Smooth muscle cell (in vitro differentiated cells): ENCODE data around the gene ABCG4. TPM values are rescaled to one million over a fixed set of nuclear protein-coding genes. Genes with fewer than 3 reads are reported as not detected.

ENCODE experiments used
- DNase-seq: peaks from one replicate; lab custom pipeline; 2025; ENCODE audit not compliant: unreplicated experiment; lab: John Stamatoyannopoulos, UW
- H2AFZ ChIP-seq: fragments of 200-600 bp; sonication (generic); 2 replicates; pipeline ENCODE4 v1.6.0; 2016; ENCODE audit warnings: antibody characterized with exemption, low read depth, mild to moderate bottlenecking
- H3F3A ChIP-seq: fragments of 200-600 bp; sonication (generic); 2 replicates; pipeline ENCODE4 v1.6.0; 2017; ENCODE audit warnings: antibody characterized with exemption, low read depth
- H3K27ac ChIP-seq: fragments of 200-600 bp; sonication (generic); 2 replicates; pipeline ENCODE4 v1.5.1; 2016; ENCODE audit warnings: low read depth, mild to moderate bottlenecking
- H3K27me3 ChIP-seq: fragments of 200-600 bp; sonication (generic); 2 replicates; pipeline ENCODE4 v1.6.1; 2016; ENCODE audit warnings: low read depth, mild to moderate bottlenecking
- H3K36me3 ChIP-seq: fragments of 200-600 bp; sonication (generic); 2 replicates; pipeline ENCODE4 v1.5.1; 2016; ENCODE audit warnings: low read depth
- H3K4me1 ChIP-seq: fragments of 200-600 bp; sonication (generic); 2 replicates; pipeline ENCODE4 v1.5.1; 2016; ENCODE audit warnings: low read depth
- H3K4me2 ChIP-seq: fragments of 200-600 bp; sonication (generic); 2 replicates; pipeline ENCODE4 v1.6.0; 2016; ENCODE audit warnings: mild to moderate bottlenecking
- H3K4me3 ChIP-seq: fragments of 200-600 bp; sonication (generic); 2 replicates; pipeline ENCODE4 v1.5.1; 2016; ENCODE audit warnings: mild to moderate bottlenecking
- H3K79me2 ChIP-seq: fragments of 200-600 bp; sonication (generic); 2 replicates; pipeline ENCODE4 v1.6.0; 2016; ENCODE audit warnings: low read depth, mild to moderate bottlenecking
- H3K9ac ChIP-seq: fragments of 200-600 bp; sonication (generic); 2 replicates; pipeline ENCODE4 v1.6.0; 2016; ENCODE audit warnings: low read depth
- H3K9me3 ChIP-seq: fragments of 200-600 bp; sonication (generic); replicated peaks from 2 replicates; pipeline ENCODE4 v1.5.1; 2016; ENCODE audit warnings: low read depth
- H4K20me1 ChIP-seq: fragments of 200-600 bp; sonication (generic); 2 replicates; pipeline ENCODE4 v1.6.0; 2016; ENCODE audit warnings: low read depth
- WGBS: methylation state at CpG from one replicate; pipeline ENCODE4 v1.1.7; 2016; ENCODE audit warnings: low lambda C conversion rate; 5-methylcytosine and 5-hydroxymethylcytosine counted together
- polyA plus RNA-seq: library from polyadenylated mRNA; unstranded; fragments of >200 nt; fragmentation: Nextera tagmentation; extraction: Ambion mirVana; gene quantifications from 2 replicates; pipeline ENCODE4 v1.2.1, GENCODE V29; 2016
- total RNA-seq: library from RNA; depleted of rRNA; stranded (reverse); fragments of >200 nt; gene quantifications from 2 replicates; pipeline ENCODE4 v1.2.3, GENCODE V29; 2014
- TF ChIP-seq, protein P1 (sequence below): fragments of 200-600 bp; sonication (generic); IDR thresholded peaks from 2 replicates; pipeline ENCODE4 v1.5.1; 2017; ENCODE audit warnings: borderline replicate concordance, mild to moderate bottlenecking, antibody characterized with exemption; ENCODE audit not compliant: insufficient read depth, poor library complexity, severe bottlenecking

Gene ABCG4
- total and polyA plus RNA-seq, 2 experiments from 2014 or later, result 0.85 to 2.1 TPM

GRCh38 chr11:119106564-119107537 lies 42.0 kb upstream of the ABCG4 start, which contains the start of gene C2CD2L:
TSS of gene C2CD2L (plus strand) at chr11:119107344. CDS start at chr11:119107742, 398 bp downstream.
- no peaks in the 10 kb centered on the region for H3K36me3 ChIP-seq
- H3K79me2 ChIP-seq, result no peaks in the 10 kb centered on the region
- H2AFZ ChIP-seq, result peak within 1 kb of the TSS; percentile 88
- TF ChIP-seq, protein P1, sequence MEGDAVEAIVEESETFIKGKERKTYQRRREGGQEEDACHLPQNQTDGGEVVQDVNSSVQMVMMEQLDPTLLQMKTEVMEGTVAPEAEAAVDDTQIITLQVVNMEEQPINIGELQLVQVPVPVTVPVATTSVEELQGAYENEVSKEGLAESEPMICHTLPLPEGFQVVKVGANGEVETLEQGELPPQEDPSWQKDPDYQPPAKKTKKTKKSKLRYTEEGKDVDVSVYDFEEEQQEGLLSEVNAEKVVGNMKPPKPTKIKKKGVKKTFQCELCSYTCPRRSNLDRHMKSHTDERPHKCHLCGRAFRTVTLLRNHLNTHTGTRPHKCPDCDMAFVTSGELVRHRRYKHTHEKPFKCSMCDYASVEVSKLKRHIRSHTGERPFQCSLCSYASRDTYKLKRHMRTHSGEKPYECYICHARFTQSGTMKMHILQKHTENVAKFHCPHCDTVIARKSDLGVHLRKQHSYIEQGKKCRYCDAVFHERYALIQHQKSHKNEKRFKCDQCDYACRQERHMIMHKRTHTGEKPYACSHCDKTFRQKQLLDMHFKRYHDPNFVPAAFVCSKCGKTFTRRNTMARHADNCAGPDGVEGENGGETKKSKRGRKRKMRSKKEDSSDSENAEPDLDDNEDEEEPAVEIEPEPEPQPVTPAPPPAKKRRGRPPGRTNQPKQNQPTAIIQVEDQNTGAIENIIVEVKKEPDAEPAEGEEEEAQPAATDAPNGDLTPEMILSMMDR, result no peak
- H3K27me3 ChIP-seq, result no peaks in the 10 kb centered on the region
- peaks cover 9% of the 10 kb centered on the region for H3F3A ChIP-seq
- 4% methylated on average over 42 of the region's 49 CpGs for WGBS
- H3K9me3 ChIP-seq, result no peaks in the 10 kb centered on the region
- peak within 1 kb of the TSS; percentile 63 for H3K27ac ChIP-seq
- H4K20me1 ChIP-seq, result peaks cover 8% of the 10 kb centered on the region
- H3K4me2 ChIP-seq, result peak within 1 kb of the TSS; percentile 95
- DNase-seq, result peak; percentile 72
- H3K4me1 ChIP-seq, result peaks cover 14% of the 10 kb centered on the region
- peak within 1 kb of the TSS; percentile 87 for H3K9ac ChIP-seq
- peak within 1 kb of the TSS; percentile 85 for H3K4me3 ChIP-seq

DNA sequence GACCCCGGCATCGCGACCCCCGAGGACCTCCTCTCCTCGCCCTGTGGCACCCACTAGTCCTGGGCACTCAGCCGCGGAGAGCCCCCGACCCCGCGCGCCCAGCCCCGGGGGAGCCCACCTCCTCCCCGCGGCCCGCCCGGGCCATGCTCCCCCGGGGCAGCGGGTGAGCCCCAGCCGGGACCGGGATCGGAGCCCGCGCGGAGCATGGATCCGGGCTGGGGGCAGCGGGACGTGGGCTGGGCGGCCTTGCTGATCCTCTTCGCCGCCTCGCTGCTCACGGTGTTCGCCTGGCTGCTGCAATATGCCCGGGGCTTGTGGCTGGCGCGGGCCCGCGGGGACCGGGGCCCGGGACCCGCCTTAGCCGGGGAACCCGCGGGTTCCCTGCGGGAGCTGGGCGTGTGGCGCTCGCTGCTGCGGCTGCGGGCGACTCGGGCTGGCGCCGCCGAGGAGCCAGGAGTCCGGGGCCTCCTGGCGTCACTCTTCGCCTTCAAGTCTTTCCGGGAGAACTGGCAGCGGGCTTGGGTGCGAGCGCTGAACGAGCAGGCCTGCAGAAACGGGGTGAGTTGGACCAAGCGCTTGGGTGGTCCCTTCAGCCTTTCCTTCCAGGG lies 41.2 kb upstream of the ABCG4 start:
- DNase-seq, result no peak
- no peaks in the 10 kb centered on the region for H3K27me3 ChIP-seq
- no peaks in the 10 kb centered on the region for H3K9me3 ChIP-seq
- peak overlapping the region; percentile 95 for H3K4me2 ChIP-seq
- peaks cover 9% of the 10 kb centered on the region for H3F3A ChIP-seq
- no peaks in the 10 kb centered on the region for H3K79me2 ChIP-seq
- TF ChIP-seq, protein P1, result no peak
- H3K4me3 ChIP-seq, result peak overlapping the region; percentile 85
- H3K27ac ChIP-seq, result no peak overlapping the region
- H3K36me3 ChIP-seq, result no peaks in the 10 kb centered on the region
- peak overlapping the region; percentile 88 for H2AFZ ChIP-seq
- peak overlapping the region; percentile 87 for H3K9ac ChIP-seq
- peaks cover 8% of the 10 kb centered on the region for H4K20me1 ChIP-seq
- H3K4me1 ChIP-seq, result peaks cover 14% of the 10 kb centered on the region
- WGBS, result under 1% methylated on average over 41 of the region's 65 CpGs

GRCh38 chr11:119108146-119108856 lies 40.6 kb upstream of the ABCG4 start:
- peak overlapping the region; percentile 88 for H2AFZ ChIP-seq
- peaks cover 8% of the 10 kb centered on the region for H4K20me1 ChIP-seq
- no peak overlapping the region for H3K27ac ChIP-seq
- no peaks in the 10 kb centered on the region for H3K9me3 ChIP-seq
- H3F3A ChIP-seq, result peaks cover 6% of the 10 kb centered on the region
- H3K4me2 ChIP-seq, result peak overlapping the region; percentile 95
- no peaks in the 10 kb centered on the region for H3K27me3 ChIP-seq
- peak overlapping the region; percentile 87 for H3K9ac ChIP-seq
- TF ChIP-seq, protein P1, result no peak
- no peaks in the 10 kb centered on the region for H3K36me3 ChIP-seq
- H3K4me1 ChIP-seq, result peaks cover 14% of the 10 kb centered on the region
- peak overlapping the region; percentile 85 for H3K4me3 ChIP-seq
- H3K79me2 ChIP-seq, result no peaks in the 10 kb centered on the region
- no peak for DNase-seq
- WGBS, result 28% methylated on average over 8 of the region's 8 CpGs
